SK-N-SH (cell line): ENCODE results near the gene ZEB2. TPM values are rescaled to one million over a fixed set of nuclear protein-coding genes. Genes with fewer than 3 reads are reported as not detected.

ENCODE experiments used
- CTCF ChIA-PET: fragments of 300-600, 350-600 bp; formaldehyde crosslinking; extraction: SDS; loops from one replicate; lab custom pipeline; 2021; lab: Yijun Ruan, JAX
- POLR2A ChIA-PET: fragments of 350-600 bp; sonication (Branson Sonifier 250); formaldehyde crosslinking; extraction: SDS; loops from one replicate; lab custom pipeline; 2020; ENCODE audit warnings: antibody characterized with exemption, inconsistent platforms; lab: Yijun Ruan, JAX
- DNase-seq: peaks from one replicate; pipeline ENCODE4 v3.0.0; 2012
- H2AFZ ChIP-seq: fragments of 200-600 bp; sonication (generic); 2 replicates; pipeline ENCODE4 v1.8.1; 2016; ENCODE audit warnings: antibody characterized with exemption, mild to moderate bottlenecking, low read depth
- H3F3A ChIP-seq: fragments of 200-600 bp; sonication (generic); replicated peaks from 2 replicates; pipeline ENCODE3; 2016; ENCODE audit warnings: antibody characterized with exemption, mild to moderate bottlenecking; ENCODE audit not compliant: insufficient read depth
- H3K27ac ChIP-seq, 2 experiments: fragments of 200-500 bp in 1 of 2; fragments of 200-600 bp in 1 of 2; sonication (Bioruptor generic) in 1 of 2; sonication (generic), shearing (Covaris generic) in 1 of 2; 2 replicates each; pipeline versions ENCODE4 v1.5.1 to v1.6.1; 2014 to 2016; ENCODE audit warnings: low read depth in 2 of 2, inconsistent platforms in 1 of 2, low read length in 1 of 2, mild to moderate bottlenecking in 1 of 2, mixed read lengths in 1 of 2
- H3K27me3 ChIP-seq: fragments of 200-600 bp; sonication (generic), shearing (Covaris generic); 2 replicates; pipeline ENCODE4 v1.6.1; 2016; ENCODE audit warnings: mixed run types; ENCODE audit not compliant: insufficient read depth
- H3K36me3 ChIP-seq, 2 experiments: fragments of 200-500 bp in 1 of 2; fragments of 200-600 bp in 1 of 2; sonication (Bioruptor generic) in 1 of 2; sonication (generic) in 1 of 2; replicated peaks in 1 of 2; 2 replicates each; pipeline versions ENCODE3 to v1.5.1; 2014 to 2016; ENCODE audit warnings: low read length in 1 of 2, mild to moderate bottlenecking in 1 of 2; ENCODE audit not compliant: insufficient read depth in 2 of 2, control insufficient read depth in 1 of 2
- H3K4me1 ChIP-seq, 2 experiments: fragments of 200-500 bp in 1 of 2; fragments of 200-600 bp in 1 of 2; sonication (Bioruptor generic) in 1 of 2; sonication (generic), shearing (Covaris generic) in 1 of 2; 2 replicates each; pipeline versions ENCODE4 v1.5.1 to v1.6.1; 2014 to 2016; ENCODE audit warnings: low read depth in 1 of 2, low read length in 1 of 2, mixed run types in 1 of 2; ENCODE audit not compliant: insufficient read depth in 2 of 2, control insufficient read depth in 1 of 2
- H3K4me2 ChIP-seq: fragments of 200-600 bp; sonication (generic), shearing (Covaris generic); 2 replicates; pipeline ENCODE4 v1.6.1; 2017; ENCODE audit warnings: mixed run types
- H3K4me3 ChIP-seq, 2 experiments: fragments of 200-500 bp in 1 of 2; fragments of 200-600 bp in 1 of 2; sonication (Bioruptor generic) in 1 of 2; sonication (generic), shearing (Covaris generic) in 1 of 2; 2 replicates each; pipeline versions ENCODE4 v1.5.1 to v1.8.1; 2014 to 2016; ENCODE audit warnings: low read depth in 2 of 2, inconsistent platforms in 1 of 2, low read length in 1 of 2, mild to moderate bottlenecking in 1 of 2, mixed read lengths in 1 of 2, moderate library complexity in 1 of 2
- H3K79me2 ChIP-seq: fragments of 200-600 bp; sonication (generic); 2 replicates; pipeline ENCODE4 v1.8.1; 2017; ENCODE audit warnings: mild to moderate bottlenecking; ENCODE audit not compliant: insufficient read depth
- H3K9ac ChIP-seq: fragments of 200-600 bp; sonication (generic); 2 replicates; pipeline ENCODE4 v1.6.1; 2017; ENCODE audit warnings: mixed run types
- H3K9me2 ChIP-seq: fragments of 200-600 bp; sonication (generic); 2 replicates; pipeline ENCODE4 v1.6.1; 2017; ENCODE audit warnings: mixed run types
- H3K9me3 ChIP-seq: fragments of 200-600 bp; sonication (generic); 2 replicates; pipeline ENCODE4 v1.6.1; 2017; ENCODE audit warnings: mixed run types, mild to moderate bottlenecking, moderate library complexity
- H4K20me1 ChIP-seq: fragments of 200-600 bp; sonication (generic); 2 replicates; pipeline ENCODE4 v1.6.1; 2017; ENCODE audit warnings: mild to moderate bottlenecking, mixed run types; ENCODE audit not compliant: insufficient read depth
- EP300 ChIP-seq, 2 experiments: IDR thresholded peaks; 2 replicates each; pipeline versions ENCODE4 v1.4.0 to v1.6.1; 2012; ENCODE audit warnings: borderline replicate concordance in 1 of 2, low read depth in 1 of 2, low read length in 1 of 2
- EZH2phosphoT487 ChIP-seq: fragments of 200-600 bp; sonication (generic); IDR thresholded peaks from 2 replicates; pipeline ENCODE4 v1.6.1; 2017; ENCODE audit warnings: low read depth, mixed run types, mild to moderate bottlenecking, antibody characterized with exemption, moderate library complexity, borderline replicate concordance
- FOXM1 ChIP-seq: IDR thresholded peaks from 2 replicates; pipeline ENCODE4 v1.4.0; 2012; ENCODE audit warnings: low read depth, mild to moderate bottlenecking
- GABPA ChIP-seq: IDR thresholded peaks from 2 replicates; pipeline ENCODE4 v1.4.0; 2012; ENCODE audit warnings: low read depth, mild to moderate bottlenecking
- GATA2 ChIP-seq: sonication (generic); formaldehyde crosslinking; IDR thresholded peaks from 2 replicates; pipeline ENCODE4 v1.5.0; 2020; ENCODE audit warnings: mild to moderate bottlenecking, missing genetic modification reagents
- JUND ChIP-seq: IDR thresholded peaks from 2 replicates; pipeline ENCODE4 v1.4.0; 2012
- MEF2A ChIP-seq: IDR thresholded peaks from 2 replicates; pipeline ENCODE4 v1.4.0; 2012; ENCODE audit warnings: low read depth, borderline replicate concordance
- MXI1 ChIP-seq: IDR thresholded peaks from 2 replicates; pipeline ENCODE4 v1.6.1; 2012; ENCODE audit warnings: mild to moderate bottlenecking, low read depth, low read length, improper control_type of control experiment
- NFIC ChIP-seq: IDR thresholded peaks from 2 replicates; pipeline ENCODE4 v1.4.0; 2012; ENCODE audit warnings: borderline replicate concordance
- NRF1 ChIP-seq: IDR thresholded peaks from 2 replicates; pipeline ENCODE4 v1.6.1; 2012; ENCODE audit warnings: low read depth, mild to moderate bottlenecking, low read length
- POLR2AphosphoS5 ChIP-seq: IDR thresholded peaks from 2 replicates; pipeline ENCODE4 v1.6.1; 2012; ENCODE audit warnings: low read depth, low read length
- RAD21 ChIP-seq: IDR thresholded peaks from 2 replicates; pipeline ENCODE4 v1.6.1; 2012; ENCODE audit warnings: mild to moderate bottlenecking, low read length
- RFX5 ChIP-seq: IDR thresholded peaks from 2 replicates; pipeline ENCODE4 v1.6.1; 2012; ENCODE audit warnings: mild to moderate bottlenecking, improper control_type of control experiment, low read length
- SIN3A ChIP-seq: IDR thresholded peaks from 2 replicates; pipeline ENCODE4 v1.6.1; 2012; ENCODE audit warnings: low read depth, mild to moderate bottlenecking, low read length, moderate library complexity, borderline replicate concordance
- SMC3 ChIP-seq: IDR thresholded peaks from 2 replicates; pipeline ENCODE4 v1.6.1; 2012; ENCODE audit warnings: low read depth, low read length, improper control_type of control experiment
- TAF1 ChIP-seq: IDR thresholded peaks from 2 replicates; pipeline ENCODE4 v1.6.1; 2012; ENCODE audit warnings: low read depth, mild to moderate bottlenecking, low read length, moderate library complexity, borderline replicate concordance
- TCF12 ChIP-seq: IDR thresholded peaks from 2 replicates; pipeline ENCODE4 v1.4.0; 2012
- TEAD4 ChIP-seq: IDR thresholded peaks from 2 replicates; pipeline ENCODE4 v1.4.0; 2012; ENCODE audit warnings: mild to moderate bottlenecking, borderline replicate concordance; ENCODE audit not compliant: insufficient read depth
- YY1 ChIP-seq: IDR thresholded peaks from 2 replicates; pipeline ENCODE4 v1.4.0; 2012; ENCODE audit warnings: low read depth, mild to moderate bottlenecking
- polyA plus RNA-seq, 3 experiments: library from polyadenylated mRNA; depleted of rRNA; stranded (reverse); fragments of >200 nt; gene quantifications; 2 replicates each; pipeline ENCODE4 v1.2.3, GENCODE V29; 2012
- TF ChIP-seq, protein P1 (sequence below): IDR thresholded peaks from 2 replicates; pipeline ENCODE4 v1.4.0; 2012; ENCODE audit warnings: low read depth, borderline replicate concordance
- TF ChIP-seq, protein P2 (sequence below): fragments of 150-350 bp; IDR thresholded peaks from 2 replicates; pipeline ENCODE4 v1.6.1; 2017; ENCODE audit warnings: antibody characterized with exemption, low read length, low read depth, borderline replicate concordance
- TF ChIP-seq, protein P3 (sequence below): IDR thresholded peaks from 2 replicates; pipeline ENCODE4 v1.6.1; 2012; ENCODE audit warnings: mild to moderate bottlenecking, low read depth, low read length, moderate library complexity

Gene ZEB2
- polyA plus RNA-seq, 1 of the 3 experiments (the other 2 are of a cell fraction): 16.3 TPM

DNA sequence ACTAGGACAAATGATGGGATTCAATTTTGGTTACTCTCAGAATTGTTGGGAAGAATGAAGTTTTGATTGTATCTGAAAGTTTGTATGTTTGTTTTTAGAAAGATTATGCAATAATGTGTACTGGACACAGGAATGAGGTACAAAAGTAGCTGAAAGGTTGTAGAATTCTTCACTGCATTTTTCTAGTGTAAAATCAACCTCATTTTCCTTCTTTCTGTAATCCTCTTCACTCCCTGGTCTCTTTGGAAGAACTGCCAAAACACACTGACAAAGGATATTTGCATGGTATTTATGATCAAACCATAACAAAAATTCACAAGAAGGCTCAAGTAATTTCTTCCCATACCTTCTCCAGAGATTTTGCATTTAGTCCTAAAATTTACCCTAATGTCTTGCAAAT lies 110.7 kb downstream of the ZEB2 start:
- peaks cover 11% of the 10 kb centered on the region for H3F3A ChIP-seq
- POLR2A ChIA-PET: no interaction called here
- TF ChIP-seq YY1 (no peak), FOXM1 (no peak), RFX5 (no peak), MXI1 (no peak), TEAD4 (no peak), RAD21 (no peak)
- TF ChIP-seq, protein P1, sequence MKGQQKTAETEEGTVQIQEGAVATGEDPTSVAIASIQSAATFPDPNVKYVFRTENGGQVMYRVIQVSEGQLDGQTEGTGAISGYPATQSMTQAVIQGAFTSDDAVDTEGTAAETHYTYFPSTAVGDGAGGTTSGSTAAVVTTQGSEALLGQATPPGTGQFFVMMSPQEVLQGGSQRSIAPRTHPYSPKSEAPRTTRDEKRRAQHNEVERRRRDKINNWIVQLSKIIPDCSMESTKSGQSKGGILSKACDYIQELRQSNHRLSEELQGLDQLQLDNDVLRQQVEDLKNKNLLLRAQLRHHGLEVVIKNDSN: no peak
- H4K20me1 ChIP-seq: no peaks in the 10 kb centered on the region
- no peak overlapping the region for H2AFZ ChIP-seq
- no peaks in the 10 kb centered on the region for H3K79me2 ChIP-seq
- no peak overlapping the region for H3K4me3 ChIP-seq
- CTCF ChIA-PET: no interaction called here
- peaks cover 20 to 69% of the 10 kb centered on the region in 2 experiments for H3K36me3 ChIP-seq
- DNase-seq: no peak
- H3K4me1 ChIP-seq: peaks cover 0 to 3% of the 10 kb centered on the region in 2 experiments; a peak in 2 of 4 replicates
- no peak overlapping the region for H3K4me2 ChIP-seq
- H3K27ac ChIP-seq: no peak overlapping the region
- no peak overlapping the region for H3K9ac ChIP-seq
- no peaks in the 10 kb centered on the region for H3K27me3 ChIP-seq
- H3K9me3 ChIP-seq: no peaks in the 10 kb centered on the region
- no peaks in the 10 kb centered on the region for H3K9me2 ChIP-seq

DNA sequence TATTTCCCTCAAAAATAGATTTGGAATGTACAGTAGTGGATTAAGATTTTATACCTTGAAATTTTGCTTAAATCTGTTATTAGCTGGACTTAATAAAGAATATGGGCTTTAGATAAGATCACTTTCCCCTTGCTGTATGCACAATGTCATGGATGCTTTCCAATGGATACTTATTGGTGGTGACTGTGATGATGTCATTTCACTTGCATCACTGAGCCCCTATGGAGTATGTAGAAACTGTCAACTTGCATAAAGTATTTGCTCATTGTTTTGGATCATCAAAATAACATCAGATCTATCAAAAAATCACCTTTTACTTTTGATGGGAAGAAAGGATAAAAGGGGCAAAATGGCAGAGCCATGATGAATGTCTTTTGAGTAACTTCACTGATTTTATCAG lies 112.7 kb downstream of the ZEB2 start:
- no peaks in the 10 kb centered on the region for H3K27me3 ChIP-seq
- POLR2A ChIA-PET: no interaction called here

More for the DNA sequence above, 112.7 kb downstream of the ZEB2 start:
- peaks cover 3% of the 10 kb centered on the region in 2 experiments; a peak in 3 of 4 replicates for H3K4me1 ChIP-seq
- TF ChIP-seq EP300 (IDR thresholded peaks at IDR 0.05; ENCODE audit: borderline replicate concordance in 1 of 2, low read depth in 1 of 2, low read length in 1 of 2): no peak
- TF ChIP-seq FOXM1: no peak
- TF ChIP-seq, protein P2, sequence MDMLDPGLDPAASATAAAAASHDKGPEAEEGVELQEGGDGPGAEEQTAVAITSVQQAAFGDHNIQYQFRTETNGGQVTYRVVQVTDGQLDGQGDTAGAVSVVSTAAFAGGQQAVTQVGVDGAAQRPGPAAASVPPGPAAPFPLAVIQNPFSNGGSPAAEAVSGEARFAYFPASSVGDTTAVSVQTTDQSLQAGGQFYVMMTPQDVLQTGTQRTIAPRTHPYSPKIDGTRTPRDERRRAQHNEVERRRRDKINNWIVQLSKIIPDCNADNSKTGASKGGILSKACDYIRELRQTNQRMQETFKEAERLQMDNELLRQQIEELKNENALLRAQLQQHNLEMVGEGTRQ: no peak
- TF ChIP-seq, protein P1: no peak
- no peak for TF ChIP-seq EZH2phosphoT487
- TF ChIP-seq, protein P3, sequence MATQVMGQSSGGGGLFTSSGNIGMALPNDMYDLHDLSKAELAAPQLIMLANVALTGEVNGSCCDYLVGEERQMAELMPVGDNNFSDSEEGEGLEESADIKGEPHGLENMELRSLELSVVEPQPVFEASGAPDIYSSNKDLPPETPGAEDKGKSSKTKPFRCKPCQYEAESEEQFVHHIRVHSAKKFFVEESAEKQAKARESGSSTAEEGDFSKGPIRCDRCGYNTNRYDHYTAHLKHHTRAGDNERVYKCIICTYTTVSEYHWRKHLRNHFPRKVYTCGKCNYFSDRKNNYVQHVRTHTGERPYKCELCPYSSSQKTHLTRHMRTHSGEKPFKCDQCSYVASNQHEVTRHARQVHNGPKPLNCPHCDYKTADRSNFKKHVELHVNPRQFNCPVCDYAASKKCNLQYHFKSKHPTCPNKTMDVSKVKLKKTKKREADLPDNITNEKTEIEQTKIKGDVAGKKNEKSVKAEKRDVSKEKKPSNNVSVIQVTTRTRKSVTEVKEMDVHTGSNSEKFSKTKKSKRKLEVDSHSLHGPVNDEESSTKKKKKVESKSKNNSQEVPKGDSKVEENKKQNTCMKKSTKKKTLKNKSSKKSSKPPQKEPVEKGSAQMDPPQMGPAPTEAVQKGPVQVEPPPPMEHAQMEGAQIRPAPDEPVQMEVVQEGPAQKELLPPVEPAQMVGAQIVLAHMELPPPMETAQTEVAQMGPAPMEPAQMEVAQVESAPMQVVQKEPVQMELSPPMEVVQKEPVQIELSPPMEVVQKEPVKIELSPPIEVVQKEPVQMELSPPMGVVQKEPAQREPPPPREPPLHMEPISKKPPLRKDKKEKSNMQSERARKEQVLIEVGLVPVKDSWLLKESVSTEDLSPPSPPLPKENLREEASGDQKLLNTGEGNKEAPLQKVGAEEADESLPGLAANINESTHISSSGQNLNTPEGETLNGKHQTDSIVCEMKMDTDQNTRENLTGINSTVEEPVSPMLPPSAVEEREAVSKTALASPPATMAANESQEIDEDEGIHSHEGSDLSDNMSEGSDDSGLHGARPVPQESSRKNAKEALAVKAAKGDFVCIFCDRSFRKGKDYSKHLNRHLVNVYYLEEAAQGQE: no peak
- no peak for TF ChIP-seq POLR2AphosphoS5
- no peak for TF ChIP-seq JUND
- TF ChIP-seq TAF1: no peak
- TF ChIP-seq RAD21: no peak
- no peak for TF ChIP-seq NFIC
- no peak for TF ChIP-seq NRF1
- no peak for TF ChIP-seq MEF2A
- no peak for TF ChIP-seq GATA2 (CRISPR knock-in tag)
- TF ChIP-seq SMC3: no peak
- no peak for TF ChIP-seq YY1
- no peak for TF ChIP-seq GABPA
- no peak for TF ChIP-seq TCF12
- TF ChIP-seq SIN3A: no peak
- no peaks in the 10 kb centered on the region for H3K9me3 ChIP-seq
- H3K36me3 ChIP-seq: peaks cover 33 to 72% of the 10 kb centered on the region in 2 experiments
- no peak overlapping the region for H3K9ac ChIP-seq
- no peak overlapping the region for H3K4me3 ChIP-seq
- H3K4me2 ChIP-seq: no peak overlapping the region
- H2AFZ ChIP-seq: no peak overlapping the region
- CTCF ChIA-PET: no interaction called here
- no peaks in the 10 kb centered on the region for H3K79me2 ChIP-seq
- no peaks in the 10 kb centered on the region for H3K9me2 ChIP-seq
- no peak for DNase-seq
- no peak overlapping the region for H3K27ac ChIP-seq
- H3F3A ChIP-seq: peaks cover 11% of the 10 kb centered on the region
- no peaks in the 10 kb centered on the region for H4K20me1 ChIP-seq
